NCI-H526 treated with DMSO at 0.1 percent for 48 hours (cell line): ENCODE data around the gene DLK1.

ENCODE experiments used
- DNase-seq: peaks from one replicate; lab custom pipeline; 2025; lab: John Stamatoyannopoulos, UW

Gene DLK1

GRCh38 chr14:100714258-100714892 lies 12.3 kb upstream of the DLK1 start:
- no peak for DNase-seq

DNA sequence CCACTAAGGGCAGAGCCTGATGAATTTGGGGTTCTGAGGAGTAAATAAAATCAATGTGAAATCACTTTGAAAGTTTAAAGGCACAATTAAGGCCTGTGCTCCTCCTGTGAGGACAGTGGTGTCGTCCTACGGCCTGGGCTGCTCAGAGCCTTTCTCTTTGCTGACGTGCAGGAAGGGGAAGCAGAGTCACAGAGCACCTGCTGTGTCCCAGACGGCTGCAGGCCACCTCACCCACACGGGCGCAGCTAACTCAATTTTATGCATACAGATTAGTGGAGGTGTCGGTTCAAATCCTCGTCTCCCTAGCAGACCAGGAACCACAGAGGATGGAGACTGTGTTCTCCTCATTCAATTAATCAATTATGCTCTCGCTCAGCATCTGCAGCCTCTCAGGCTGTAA lies 11.4 kb upstream of the DLK1 start:
- no peak for DNase-seq

GRCh38 chr14:100715803-100716202 lies 10.9 kb upstream of the DLK1 start:
- DNase-seq = no peak

DNA sequence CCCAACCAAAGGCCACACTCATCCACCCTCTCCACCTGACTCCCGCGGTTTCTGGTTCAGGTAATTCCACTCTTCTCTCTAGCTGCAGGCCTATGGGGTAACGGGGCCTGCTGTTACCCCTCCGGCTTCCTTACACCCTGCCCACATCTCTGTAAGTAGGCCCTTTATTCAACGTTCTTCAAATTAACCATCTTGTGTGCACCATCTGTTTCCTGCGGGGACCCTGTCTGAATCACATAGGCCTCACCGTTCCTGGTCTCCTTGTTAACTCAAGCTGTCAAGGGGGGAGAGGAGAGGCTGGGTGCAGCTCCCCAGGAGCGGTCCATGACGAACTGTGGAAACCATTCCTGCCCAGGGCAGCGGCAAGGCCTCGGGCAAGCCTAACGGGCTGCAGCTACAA lies 9.3 kb upstream of the DLK1 start:
- no peak for DNase-seq

DNA sequence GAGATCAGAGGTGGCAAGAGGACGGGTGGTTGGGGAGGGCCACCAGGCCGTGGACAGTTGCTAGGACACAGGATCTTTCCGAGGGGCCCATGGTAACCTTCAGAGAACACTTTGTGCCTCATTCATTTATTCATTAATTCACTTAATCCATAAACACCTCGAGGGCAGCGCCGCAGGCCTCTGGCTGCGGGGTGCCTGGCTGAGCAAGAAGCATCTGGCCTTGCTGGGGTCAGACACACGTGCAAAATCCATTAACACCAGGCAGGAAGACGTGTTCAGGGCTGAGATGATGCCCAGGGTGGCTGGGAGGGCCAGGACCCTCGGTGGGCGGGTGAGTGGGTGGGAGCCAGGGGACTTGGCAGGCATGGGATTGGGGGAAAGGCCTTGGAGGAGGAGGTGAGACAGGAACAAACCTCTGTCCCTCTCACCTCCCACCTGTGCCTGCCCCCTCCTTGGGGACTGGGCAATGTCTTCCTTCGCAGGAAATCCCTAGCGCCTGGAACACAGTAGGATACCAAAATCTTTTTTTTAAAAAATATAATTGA lies 6.6 kb upstream of the DLK1 start:
- no peak for DNase-seq

DNA sequence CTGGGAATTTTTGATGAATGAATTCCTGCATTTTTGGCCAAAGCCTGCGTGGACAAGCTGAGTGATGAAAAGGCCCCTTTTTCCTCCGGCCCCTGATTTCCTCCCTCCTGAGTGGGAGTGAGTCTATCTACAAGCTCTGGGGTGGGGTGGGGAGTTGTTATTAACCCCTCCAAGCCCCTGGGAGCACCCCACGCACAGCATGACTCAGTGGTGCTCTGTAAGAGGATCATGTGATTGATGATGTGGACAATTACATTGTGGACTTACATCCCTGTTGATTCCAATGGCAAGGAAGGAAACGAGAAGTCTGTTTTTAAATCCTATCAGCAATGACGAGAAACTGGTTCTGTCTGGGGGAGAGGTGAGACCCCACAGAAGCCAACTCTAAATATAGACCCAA lies 5.1 kb upstream of the DLK1 start:
- DNase-seq = no peak

GRCh38 chr14:100722367-100722766 lies 4.3 kb upstream of the DLK1 start:
- DNase-seq = no peak

DNA sequence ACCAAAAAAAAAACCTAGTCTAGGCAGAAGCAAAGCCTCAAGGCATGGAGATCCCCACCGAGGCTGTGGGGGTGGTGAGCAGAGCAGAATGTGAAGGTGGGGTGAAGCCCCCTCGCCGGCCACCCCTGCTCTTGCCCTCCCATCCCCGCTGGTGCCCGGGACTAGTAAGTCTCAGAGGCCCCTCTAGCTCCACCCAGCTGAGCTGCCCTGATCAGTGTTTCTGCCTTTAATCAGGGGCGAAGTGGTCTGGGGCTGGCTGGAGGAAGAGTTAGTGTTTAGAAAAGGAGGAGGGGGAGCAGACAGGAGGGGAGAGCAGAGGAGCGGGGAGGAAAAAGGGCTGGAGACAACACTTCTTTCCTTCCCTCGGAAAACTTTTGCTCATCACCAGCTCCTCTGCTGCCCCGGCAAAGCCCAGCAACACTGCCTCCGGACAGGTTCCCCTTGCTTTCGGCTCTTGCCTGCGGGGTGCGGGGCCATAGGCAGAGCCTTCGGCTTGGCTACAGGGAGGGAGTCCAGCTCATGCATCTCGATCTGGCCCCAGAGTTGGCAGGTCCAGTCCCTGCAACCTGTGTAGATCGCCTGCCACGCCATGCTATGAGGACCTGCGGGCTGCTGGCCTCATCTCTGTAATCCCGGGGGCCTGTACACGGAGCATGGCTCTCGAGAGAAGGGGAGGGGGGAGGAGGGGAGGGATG lies 3.4 kb upstream of the DLK1 start:
- DNase-seq = no peak

- DNase-seq = no peak
Observed at GRCh38 chr14:100723830-100724437, 2.8 kb upstream of the DLK1 start.

- no peak for DNase-seq
Observed at GRCh38 chr14:100724536-100724935, 2.2 kb upstream of the DLK1 start.

- no peak for DNase-seq
Observed at GRCh38 chr14:100725587-100726387, 905 bp upstream of the DLK1 start.

DNA sequence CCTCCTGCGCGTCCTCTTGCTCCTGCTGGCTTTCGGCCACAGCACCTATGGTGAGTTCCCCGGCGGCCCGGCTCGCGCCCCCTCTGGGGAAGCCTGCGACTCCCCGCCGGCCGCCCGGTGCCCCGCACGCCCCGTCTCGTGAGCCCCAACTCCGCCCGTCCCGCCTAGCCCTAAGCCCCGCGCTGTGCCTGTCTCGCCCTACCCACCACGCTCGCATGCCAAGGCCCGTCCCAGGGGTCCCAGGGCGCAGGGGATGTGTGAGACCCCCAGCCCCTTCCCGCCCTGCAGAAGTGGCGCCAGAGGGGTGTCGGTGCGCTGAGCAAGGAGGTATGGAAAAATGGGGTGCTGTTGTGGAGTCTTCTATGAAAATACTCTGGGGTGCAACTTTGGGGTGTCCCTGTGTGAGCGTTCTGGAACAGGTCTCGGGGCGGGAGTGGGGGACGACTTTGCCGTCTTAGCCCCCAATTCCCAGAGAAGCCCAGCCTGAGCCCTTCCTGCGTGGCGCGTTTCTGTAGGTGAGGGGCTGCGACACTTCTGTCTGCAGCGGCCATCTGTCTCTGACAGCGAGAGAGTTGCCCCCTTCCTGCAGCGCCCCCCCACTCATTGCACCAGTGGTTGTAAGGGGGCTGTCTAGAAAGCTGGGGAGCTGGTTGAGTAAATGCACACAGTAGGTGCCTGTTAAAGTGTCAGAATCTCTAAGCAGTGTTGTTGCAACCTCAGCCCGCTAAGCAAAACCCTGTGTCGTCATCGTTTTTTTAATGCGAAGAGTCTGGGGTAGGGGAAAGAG lies 587 bp downstream of the DLK1 start:
- no peak for DNase-seq

DNA sequence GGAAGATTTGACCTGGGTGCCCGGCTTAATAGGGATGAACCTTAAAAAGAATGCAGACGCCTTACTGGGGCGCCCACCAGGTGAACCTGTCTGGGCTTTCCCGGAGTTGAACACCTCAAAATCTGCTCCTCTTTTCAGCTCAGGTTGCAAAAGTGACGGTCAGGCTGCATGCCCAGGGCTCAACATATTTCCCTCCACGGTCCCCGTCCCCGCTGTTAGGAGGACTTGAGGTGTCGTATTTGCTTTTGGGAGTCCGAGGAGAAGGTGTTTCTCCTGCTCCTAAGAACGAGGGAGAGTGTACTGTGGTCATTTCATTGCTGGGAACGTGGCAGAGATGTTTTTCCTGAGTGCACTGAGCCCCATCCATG lies 1.2 kb downstream of the DLK1 start:
- no peak for DNase-seq

DNA sequence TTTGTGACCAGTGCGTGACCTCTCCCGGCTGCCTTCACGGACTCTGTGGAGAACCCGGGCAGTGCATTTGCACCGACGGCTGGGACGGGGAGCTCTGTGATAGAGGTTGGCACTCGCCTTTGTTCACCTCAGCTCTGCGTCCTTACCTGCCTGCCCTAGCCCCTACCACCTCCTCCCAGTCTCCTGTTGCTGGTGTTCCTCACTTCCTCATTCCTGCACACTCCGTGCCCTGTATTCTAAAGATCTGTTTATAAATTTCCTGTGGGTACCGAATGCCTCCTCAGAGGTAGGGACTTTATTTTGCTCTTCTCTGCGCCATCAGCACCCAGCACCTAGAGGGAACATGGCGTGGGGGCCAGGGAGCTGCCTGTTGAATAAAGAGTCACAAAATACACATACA lies 2.3 kb downstream of the DLK1 start:
- DNase-seq = peak; percentile 10

DNA sequence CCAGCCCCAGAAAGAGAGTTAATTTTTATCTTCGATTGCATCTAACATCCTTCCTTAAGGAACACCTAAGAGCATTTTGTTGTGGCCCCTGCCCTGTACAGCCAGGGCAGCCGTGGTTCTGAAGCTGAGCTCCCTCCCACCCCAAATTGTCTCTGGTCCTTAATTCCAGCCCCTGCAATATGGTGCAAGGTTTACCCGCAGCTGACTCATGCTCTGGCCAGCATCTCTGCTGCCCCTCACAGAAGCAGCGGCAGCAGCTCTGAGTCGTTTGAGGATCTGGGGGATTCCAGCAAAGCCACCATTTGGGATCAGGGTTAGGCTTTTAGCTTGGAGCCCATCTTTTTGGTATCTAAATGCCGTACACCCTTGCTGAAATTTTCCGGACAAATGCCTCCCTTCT lies 3.3 kb downstream of the DLK1 start:
- DNase-seq = no peak

DNA sequence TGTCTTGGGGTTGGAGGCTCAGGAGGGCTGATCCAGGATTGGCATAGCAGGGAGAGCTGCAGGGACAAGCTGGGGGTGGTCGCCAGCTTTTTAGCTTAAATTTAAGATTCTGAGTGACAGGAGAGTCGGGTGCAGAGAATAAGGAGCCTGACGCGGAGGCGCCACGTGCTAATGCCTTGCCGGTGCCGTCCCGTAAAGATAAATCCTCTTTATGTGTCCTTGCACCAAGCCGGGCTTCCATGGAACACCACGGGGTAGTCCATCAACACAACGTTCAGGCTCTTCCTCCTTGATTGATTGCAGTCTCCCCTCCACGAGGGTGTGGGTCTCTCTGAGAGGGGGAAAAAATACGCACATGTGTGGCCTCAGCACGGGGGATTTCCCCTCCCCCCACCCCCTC lies 3.9 kb downstream of the DLK1 start:
- no peak for DNase-seq

DNA sequence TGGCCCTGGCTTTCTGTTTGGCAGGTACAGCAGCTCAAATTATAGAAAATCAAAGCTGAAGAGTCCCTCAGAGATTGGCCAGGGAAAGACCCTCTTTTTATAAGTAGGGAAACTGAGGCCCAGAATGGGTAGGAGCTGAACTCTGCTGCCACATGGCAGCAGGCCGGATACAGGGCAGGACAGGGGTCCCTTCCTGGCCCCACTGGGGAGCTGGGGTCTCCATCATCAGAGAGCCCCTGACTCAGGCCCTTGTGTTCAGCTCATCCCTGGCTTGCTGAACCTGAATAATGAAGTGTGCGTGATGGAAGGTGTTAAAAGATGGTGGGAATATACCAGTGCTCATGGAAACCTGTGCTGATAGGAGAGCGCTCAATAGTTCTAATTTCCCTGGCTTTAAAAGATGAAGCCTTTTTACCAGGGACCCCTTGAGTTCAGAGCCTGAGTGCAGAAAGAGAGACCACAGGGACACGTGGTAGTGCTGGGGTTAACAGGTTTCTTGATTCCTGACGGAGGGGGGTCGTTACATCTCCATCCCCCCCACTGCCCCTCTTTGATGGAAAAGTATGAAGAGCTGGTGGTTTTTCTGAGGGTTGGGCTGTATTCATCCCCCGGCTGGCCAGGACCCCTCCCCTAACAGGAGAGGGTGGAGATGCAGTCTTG lies 4.4 kb downstream of the DLK1 start:
- DNase-seq = no peak

DNA sequence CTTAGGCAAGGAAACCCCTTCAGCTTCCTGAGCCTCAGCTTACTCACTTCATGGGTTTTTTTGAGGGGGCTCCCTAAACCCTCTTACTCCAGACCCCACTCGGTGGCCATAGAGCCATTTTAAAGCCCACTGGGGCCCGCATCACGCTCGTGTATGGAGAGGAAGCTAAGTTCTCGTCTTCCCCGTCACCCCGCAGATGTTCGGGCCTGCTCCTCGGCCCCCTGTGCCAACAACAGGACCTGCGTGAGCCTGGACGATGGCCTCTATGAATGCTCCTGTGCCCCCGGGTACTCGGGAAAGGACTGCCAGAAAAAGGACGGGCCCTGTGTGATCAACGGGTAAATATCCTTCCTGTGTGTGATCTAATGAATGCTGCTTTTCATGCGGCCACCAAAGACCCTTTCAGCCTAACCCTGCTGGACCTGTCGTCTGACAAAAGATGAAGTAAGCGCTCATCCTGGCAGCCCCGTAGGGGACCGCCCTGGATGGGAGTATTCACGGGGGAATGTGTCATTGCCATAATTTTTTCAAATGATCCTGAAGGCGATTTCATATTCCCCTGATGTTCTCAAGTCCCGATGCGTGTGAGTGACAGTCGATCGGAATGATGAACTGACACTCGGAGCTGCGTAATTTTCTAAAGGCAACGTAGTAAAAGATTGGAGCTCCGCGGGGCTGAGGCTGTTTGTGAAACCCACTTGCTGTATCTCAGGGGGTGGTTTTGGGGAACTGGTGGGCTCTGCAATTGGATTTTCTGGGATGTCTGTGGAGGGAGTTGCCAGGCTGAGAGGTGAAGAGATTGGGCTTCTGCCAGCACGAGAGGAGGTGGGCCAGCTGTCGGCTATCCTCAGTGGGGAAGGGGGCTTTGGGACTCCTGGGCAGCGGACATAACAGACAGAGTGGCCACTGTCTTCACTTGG lies 5.4 kb downstream of the DLK1 start:
- no peak for DNase-seq

- DNase-seq = no peak
Observed at GRCh38 chr14:100732766-100733100, 6.0 kb downstream of the DLK1 start.

- DNase-seq = no peak
Observed at GRCh38 chr14:100733152-100733850, 6.6 kb downstream of the DLK1 start.
